Prostate gland (tissue), 2 donors: ENCODE measurements around the gene ASXL1.

Experiments
- POLR2A ChIP-seq: fragments of 450-650 bp; IDR thresholded peaks from one replicate; pipeline ENCODE4 v1.6.1; 2016; ENCODE audit warnings: antibody characterized with exemption, mild to moderate bottlenecking
- POLR2AphosphoS5 ChIP-seq: sonication (generic); formaldehyde crosslinking; IDR thresholded peaks from one replicate; pipeline ENCODE4 v1.6.1; 2017; ENCODE audit warnings: antibody characterized with exemption
- TF ChIP-seq, protein P1 (sequence below), 4 experiments: fragments of 200-600 bp in 2 of 4; fragments of 450-650 bp in 2 of 4; sonication (generic) in 2 of 4; IDR thresholded peaks; 1 replicate in 3 of 4; 2 replicates in 1 of 4; pipeline ENCODE4 v1.5.1; 2016 to 2019; ENCODE audit warnings: antibody characterized with exemption in 4 of 4, mild to moderate bottlenecking in 2 of 4, moderate library complexity in 2 of 4

DNA sequence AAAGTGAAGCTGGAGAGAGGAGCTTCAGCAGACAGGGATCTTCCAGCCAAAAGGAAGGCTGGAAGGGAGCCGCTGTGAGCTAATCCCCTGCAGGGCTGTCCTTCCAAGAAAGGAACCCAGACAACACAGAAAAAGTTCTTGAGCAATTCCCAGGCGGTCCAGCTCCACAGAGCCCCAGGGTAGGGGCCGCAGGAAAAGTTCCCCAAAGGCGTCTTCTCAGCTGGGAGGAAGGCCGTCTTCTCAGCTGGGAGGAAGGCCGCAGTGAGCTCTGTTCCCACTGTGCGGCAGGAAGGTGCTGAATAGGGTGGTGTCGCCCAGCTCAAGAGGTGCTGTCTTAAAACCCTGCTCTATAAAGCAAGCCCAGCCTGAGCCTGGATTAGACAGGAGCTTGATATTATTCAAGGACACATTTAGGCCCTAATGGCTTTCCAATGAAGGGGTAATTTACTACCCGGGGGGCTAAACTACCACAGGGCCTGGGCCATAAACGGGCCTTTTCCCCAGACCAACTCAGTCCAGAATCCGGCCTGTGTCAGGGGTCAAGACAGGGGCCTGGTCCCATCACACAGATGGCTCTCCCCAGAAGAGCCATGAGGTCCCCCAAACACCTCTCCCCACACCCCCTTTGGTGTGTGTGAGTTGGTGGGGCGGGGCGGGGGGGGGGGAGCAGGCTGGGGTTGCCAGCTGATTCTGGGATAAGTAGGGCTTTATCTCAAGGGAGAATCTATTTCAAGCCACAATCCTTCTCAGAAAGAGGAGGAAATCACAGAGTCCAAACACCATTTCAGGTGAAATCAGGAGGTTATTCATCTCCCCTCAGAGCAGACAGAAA is 123.4 kb downstream of the ASXL1 start:
- TF ChIP-seq, protein P1, sequence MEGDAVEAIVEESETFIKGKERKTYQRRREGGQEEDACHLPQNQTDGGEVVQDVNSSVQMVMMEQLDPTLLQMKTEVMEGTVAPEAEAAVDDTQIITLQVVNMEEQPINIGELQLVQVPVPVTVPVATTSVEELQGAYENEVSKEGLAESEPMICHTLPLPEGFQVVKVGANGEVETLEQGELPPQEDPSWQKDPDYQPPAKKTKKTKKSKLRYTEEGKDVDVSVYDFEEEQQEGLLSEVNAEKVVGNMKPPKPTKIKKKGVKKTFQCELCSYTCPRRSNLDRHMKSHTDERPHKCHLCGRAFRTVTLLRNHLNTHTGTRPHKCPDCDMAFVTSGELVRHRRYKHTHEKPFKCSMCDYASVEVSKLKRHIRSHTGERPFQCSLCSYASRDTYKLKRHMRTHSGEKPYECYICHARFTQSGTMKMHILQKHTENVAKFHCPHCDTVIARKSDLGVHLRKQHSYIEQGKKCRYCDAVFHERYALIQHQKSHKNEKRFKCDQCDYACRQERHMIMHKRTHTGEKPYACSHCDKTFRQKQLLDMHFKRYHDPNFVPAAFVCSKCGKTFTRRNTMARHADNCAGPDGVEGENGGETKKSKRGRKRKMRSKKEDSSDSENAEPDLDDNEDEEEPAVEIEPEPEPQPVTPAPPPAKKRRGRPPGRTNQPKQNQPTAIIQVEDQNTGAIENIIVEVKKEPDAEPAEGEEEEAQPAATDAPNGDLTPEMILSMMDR (IDR thresholded peaks at IDR 0.05): no peak
- TF ChIP-seq POLR2A (no peak), POLR2AphosphoS5 (no peak)
